ENCODE data around the gene GRK3.

GRCh38 chr22:25572708-25573171 is 8.3 kb downstream of the GRK3 start:
- TF ChIP-seq CTCF (IDR thresholded peaks at IDR 0.05; ENCODE audit: low read depth, low read length): no peak
- no peak for TF ChIP-seq POLR2A (IDR thresholded peaks at IDR 0.05; ENCODE audit: extremely low read depth, insufficient read length)
